Measurements from ENCODE around the gene AKAP1.

DNA sequence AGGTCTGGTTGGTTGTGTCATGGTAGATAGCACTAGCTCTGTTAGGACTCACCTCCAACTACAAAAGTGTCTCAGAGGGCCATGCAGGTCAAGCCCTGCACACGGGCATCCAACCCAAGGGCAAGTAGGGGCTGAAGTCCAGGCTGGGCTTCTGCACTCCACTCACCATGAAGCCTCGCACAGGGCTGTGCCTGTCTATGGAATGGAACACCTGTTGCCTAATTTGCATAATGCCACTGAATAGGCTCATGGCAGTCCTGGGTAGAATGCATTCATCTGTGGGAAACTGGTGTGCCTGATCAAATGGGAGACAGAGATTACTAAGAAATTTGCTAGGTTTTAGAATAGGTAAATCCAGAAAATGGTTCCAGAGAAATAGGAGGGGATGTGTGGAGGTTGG lies 8.0 kb upstream of the AKAP1 start:
- TF ChIP-seq CTCF (IDR thresholded peaks at IDR 0.05), result no peak
- no peak for TF ChIP-seq POLR2A (IDR thresholded peaks at IDR 0.05)
